H1 (cell line): ENCODE data around the gene SLC25A6. TPM values are rescaled to one million over a fixed set of nuclear protein-coding genes. Genes with fewer than 3 reads are reported as not detected.
"Not testable (repeated sequence)": the region's sequence is repeated elsewhere in the genome, so short reads cannot be mapped to it uniquely, and the experiment has no call there.

Source experiments
- CTCF ChIA-PET: fragments of 300-600 bp; sonication (Branson Sonifier 250); formaldehyde crosslinking; loops from one replicate; lab custom pipeline; 2021; ENCODE audit not compliant: partially characterized antibody; lab: Charles Lee
- POLR2A ChIA-PET: fragments of 300-600 bp; sonication (Branson Sonifier 250); formaldehyde crosslinking; loops from one replicate; lab custom pipeline; 2021; ENCODE audit warnings: inconsistent platforms; ENCODE audit not compliant: partially characterized antibody; lab: Charles Lee
- DNase-seq, 2 experiments: peaks; one replicate each; pipeline versions ENCODE4 v3.0.0 to v3.0.0-alpha.2; 2010 to 2022; ENCODE audit warnings: low spot score in 2 of 2, low read depth in 1 of 2, mixed read lengths in 1 of 2
- FAIRE-seq: peaks from 2 replicates; lab custom pipeline; 2011; peaks lifted over from hg19 to GRCh38; lab: Jason Lieb, UNC
- H2AFZ ChIP-seq: 2 replicates; pipeline ENCODE4 v1.8.1; 2012; ENCODE audit warnings: low read length, inconsistent platforms
- H2AK5ac ChIP-seq: 2 replicates; pipeline ENCODE4 v1.6.1; 2013; ENCODE audit warnings: low read depth, low read length
- H2BK120ac ChIP-seq: replicated peaks from 2 replicates; pipeline ENCODE3; 2013; ENCODE audit warnings: low read depth, low read length, inconsistent platforms
- H2BK12ac ChIP-seq: 2 replicates; pipeline ENCODE4 v1.6.1; 2013; ENCODE audit warnings: low read depth, low read length
- H2BK15ac ChIP-seq: 2 replicates; pipeline ENCODE4 v1.6.1; 2013; ENCODE audit warnings: low read length
- H2BK20ac ChIP-seq: 2 replicates; pipeline ENCODE4 v1.6.1; 2013; ENCODE audit warnings: low read length
- H2BK5ac ChIP-seq: 2 replicates; pipeline ENCODE4 v1.6.1; 2013; ENCODE audit warnings: low read depth, low read length
- H3K14ac ChIP-seq: 2 replicates; pipeline ENCODE4 v1.6.1; 2013; ENCODE audit warnings: inconsistent platforms; ENCODE audit not compliant: insufficient read length
- H3K18ac ChIP-seq: 2 replicates; pipeline ENCODE4 v1.6.1; 2013; ENCODE audit warnings: low read length; ENCODE audit errors: extremely low read depth
- H3K23ac ChIP-seq: 2 replicates; pipeline ENCODE4 v1.6.1; 2013; ENCODE audit warnings: inconsistent platforms; ENCODE audit not compliant: insufficient read length
- H3K23me2 ChIP-seq: 2 replicates; pipeline ENCODE4 v1.6.1; 2013; ENCODE audit warnings: low read depth, low read length
- H3K27ac ChIP-seq: 2 replicates; pipeline ENCODE4 v1.6.1; 2011; ENCODE audit warnings: low read depth, low read length, inconsistent platforms
- H3K27me3 ChIP-seq, 4 experiments: replicated peaks in 1 of 4; 1 replicate in 1 of 4; 2 replicates in 3 of 4; pipeline versions ENCODE4 v1.6.1 to v1.8.1; 2011 to 2013; ENCODE audit warnings: low read length in 3 of 4, mild to moderate bottlenecking in 3 of 4, inconsistent platforms in 2 of 4, mixed read lengths in 2 of 4, moderate library complexity in 1 of 4; ENCODE audit not compliant: control insufficient read depth in 3 of 4, insufficient read depth in 3 of 4; ENCODE audit errors: extremely low read depth in 1 of 4
- H3K36me3 ChIP-seq, 4 experiments: 2 replicates each; pipeline versions ENCODE4 v1.6.1 to v1.8.1; 2011 to 2013; ENCODE audit warnings: mild to moderate bottlenecking in 4 of 4, low read length in 3 of 4, moderate library complexity in 2 of 4, control low read depth in 1 of 4, inconsistent platforms in 1 of 4; ENCODE audit not compliant: insufficient read depth in 4 of 4, control insufficient read depth in 2 of 4
- H3K4ac ChIP-seq: replicated peaks from 2 replicates; pipeline ENCODE3; 2013; ENCODE audit warnings: low read length, low read depth, mixed read lengths, inconsistent platforms; ENCODE audit not compliant: insufficient read length
- H3K4me1 ChIP-seq, 4 experiments: replicated peaks in 1 of 4; 1 replicate in 1 of 4; 2 replicates in 3 of 4; pipeline versions ENCODE4 v1.6.1 to v1.8.1; 2011 to 2013; ENCODE audit warnings: low read length in 3 of 4, inconsistent platforms in 2 of 4, mixed read lengths in 1 of 4; ENCODE audit not compliant: insufficient read depth in 4 of 4, control insufficient read depth in 3 of 4
- H3K4me2 ChIP-seq, 2 experiments: 2 replicates each; pipeline versions ENCODE4 v1.6.1 to v1.8.1; 2011 to 2013; ENCODE audit warnings: low read depth in 2 of 2, low read length in 2 of 2, control low read depth in 1 of 2, inconsistent platforms in 1 of 2, mild to moderate bottlenecking in 1 of 2; ENCODE audit not compliant: insufficient read depth in 1 of 2
- H3K4me3 ChIP-seq, 4 experiments: fragments of 200-600, 300-600 bp in 1 of 4; sonication (generic), shearing (Covaris generic), sonication (Bioruptor Twin) in 1 of 4; 2 replicates each; pipeline versions ENCODE4 v1.5.1 to v1.8.1; 2011 to 2016; ENCODE audit warnings: low read length in 4 of 4, low read depth in 3 of 4, control low read depth in 2 of 4, inconsistent platforms in 2 of 4, mild to moderate bottlenecking in 2 of 4, mixed read lengths in 1 of 4, moderate library complexity in 1 of 4; ENCODE audit not compliant: insufficient read depth in 2 of 4; ENCODE audit errors: extremely low read depth in 1 of 4
- H3K56ac ChIP-seq: replicated peaks from 2 replicates; pipeline ENCODE3; 2013; ENCODE audit warnings: low read depth, mild to moderate bottlenecking, mixed read lengths, low read length, inconsistent platforms; ENCODE audit not compliant: insufficient read length
- H3K79me1 ChIP-seq: 2 replicates; pipeline ENCODE4 v1.6.1; 2013; ENCODE audit warnings: low read depth, low read length, control low read depth
- H3K79me2 ChIP-seq, 2 experiments: 2 replicates each; pipeline versions ENCODE4 v1.6.1 to v1.8.1; 2012 to 2013; ENCODE audit warnings: low read length in 2 of 2, mild to moderate bottlenecking in 2 of 2, inconsistent platforms in 1 of 2; ENCODE audit not compliant: insufficient read depth in 2 of 2, control insufficient read depth in 1 of 2
- H3K9ac ChIP-seq, 4 experiments: replicated peaks in 1 of 4; 1 replicate in 1 of 4; 2 replicates in 3 of 4; pipeline versions ENCODE4 v1.6.1 to v1.8.1; 2011 to 2013; ENCODE audit warnings: low read depth in 3 of 4, low read length in 3 of 4, control low read depth in 2 of 4, mild to moderate bottlenecking in 2 of 4, moderate library complexity in 2 of 4, inconsistent platforms in 1 of 4; ENCODE audit errors: extremely low read depth in 1 of 4
- H3K9me3 ChIP-seq, 2 experiments: 2 replicates each; pipeline versions ENCODE4 v1.6.1 to v1.8.1; 2012 to 2013; ENCODE audit warnings: mild to moderate bottlenecking in 2 of 2, moderate library complexity in 2 of 2, control low read depth in 1 of 2, inconsistent platforms in 1 of 2, low read depth in 1 of 2, low read length in 1 of 2, mixed read lengths in 1 of 2; ENCODE audit not compliant: insufficient read depth in 2 of 2
- H4K20me1 ChIP-seq, 2 experiments: replicated peaks in 1 of 2; 2 replicates each; pipeline versions ENCODE3 to v1.8.1; 2011 to 2013; ENCODE audit warnings: inconsistent platforms in 2 of 2, low read length in 2 of 2, mild to moderate bottlenecking in 1 of 2; ENCODE audit not compliant: insufficient read depth in 2 of 2, control insufficient read depth in 1 of 2
- H4K5ac ChIP-seq: 2 replicates; pipeline ENCODE4 v1.6.1; 2013; ENCODE audit warnings: low read length, low read depth, mixed read lengths, inconsistent platforms; ENCODE audit not compliant: insufficient read length
- H4K8ac ChIP-seq: 2 replicates; pipeline ENCODE4 v1.8.0; 2013; ENCODE audit warnings: mild to moderate bottlenecking, moderate library complexity, low read length, inconsistent platforms; ENCODE audit not compliant: insufficient read depth; ENCODE audit errors: extremely low read depth
- H4K91ac ChIP-seq: replicated peaks from 2 replicates; pipeline ENCODE3; 2013; ENCODE audit warnings: low read length, mixed read lengths, inconsistent platforms; ENCODE audit not compliant: insufficient read length
- GABPA ChIP-seq: IDR thresholded peaks from 2 replicates; pipeline ENCODE4 v1.6.1; 2011; ENCODE audit warnings: mild to moderate bottlenecking, low read length, moderate library complexity, borderline replicate concordance; ENCODE audit not compliant: insufficient read depth
- HDAC2 ChIP-seq, 2 experiments: fragments of 300-600 bp in 1 of 2; sonication (generic) in 1 of 2; IDR thresholded peaks; 2 replicates each; pipeline ENCODE4 v1.6.1; 2011 to 2012; ENCODE audit warnings: low read depth in 2 of 2, low read length in 2 of 2, mild to moderate bottlenecking in 2 of 2, moderate library complexity in 2 of 2, borderline replicate concordance in 1 of 2, inconsistent platforms in 1 of 2
- SP2 ChIP-seq: IDR thresholded peaks from 2 replicates; pipeline ENCODE4 v1.6.1; 2012; ENCODE audit warnings: mild to moderate bottlenecking, low read length, inconsistent platforms
- SUZ12 ChIP-seq: fragments of 200-600 bp; sonication (generic); IDR thresholded peaks from 2 replicates; pipeline ENCODE4 v1.6.1; 2012; ENCODE audit warnings: mild to moderate bottlenecking, inconsistent platforms, low read length, moderate library complexity, mixed read lengths
- TBP ChIP-seq: IDR thresholded peaks from 2 replicates; pipeline ENCODE4 v1.6.1; 2011; ENCODE audit warnings: low read depth, low read length, improper control_type of control experiment
- WGBS, 2 experiments: shearing (Covaris generic) in 1 of 2; methylation state at CpG; one replicate each; pipeline versions ENCODE4 v1.1.6 to v1.1.7; 2013 to 2015; ENCODE audit warnings: low lambda C conversion rate in 2 of 2, mixed read lengths in 2 of 2, inconsistent platforms in 1 of 2, low coverage in 1 of 2, missing lambda C conversion rate in 1 of 2; ENCODE audit not compliant: insufficient replicate concordance in 2 of 2, insufficient coverage in 1 of 2, insufficient read length in 1 of 2; ENCODE audit errors: extremely low coverage in 1 of 2, missing lambda C conversion rate in 1 of 2; 5-methylcytosine and 5-hydroxymethylcytosine counted together
- polyA plus RNA-seq, 7 experiments: library from polyadenylated mRNA; depleted of rRNA in 3 of 7; stranded (reverse) in 5 of 7; unstranded in 2 of 7; fragments of >200 nt in 5 of 7; fragments of 200-250 nt in 2 of 7; gene quantifications; 1 replicate in 5 of 7; 2 replicates in 1 of 7; 4 replicates in 1 of 7; pipeline versions ENCODE4 v1.2.1 to v1.2.3, GENCODE V29; 2011 to 2013; ENCODE audit warnings: missing spikeins in 2 of 7, mixed read lengths in 2 of 7
- total RNA-seq: library from RNA; stranded (reverse); fragmentation: NEBNext Ultra II Directional; extraction: Animal tissue kit (Norgen Biotek cat#: 25700); gene quantifications from 2 replicates; pipeline ENCODE4 v1.2.1, GENCODE V29; 2021

Gene SLC25A6
- total and polyA plus RNA-seq, 2 of the 8 experiments (the other 6 are each of a cell fraction or from before 2014, with no cell fraction given): 487 to 1,220 TPM

- TF ChIP-seq HDAC2 (IDR thresholded peaks at IDR 0.05; ENCODE audit: borderline replicate concordance in 1 of 2, low read depth in 2 of 2, low read length in 2 of 2) (no peak), SUZ12 (no peak), SP2 (no peak), GABPA (no peak), TBP (no peak)
Observed at GRCh38 chrX:1407035-1407434, 15.1 kb upstream of the SLC25A6 start (continued).

DNA sequence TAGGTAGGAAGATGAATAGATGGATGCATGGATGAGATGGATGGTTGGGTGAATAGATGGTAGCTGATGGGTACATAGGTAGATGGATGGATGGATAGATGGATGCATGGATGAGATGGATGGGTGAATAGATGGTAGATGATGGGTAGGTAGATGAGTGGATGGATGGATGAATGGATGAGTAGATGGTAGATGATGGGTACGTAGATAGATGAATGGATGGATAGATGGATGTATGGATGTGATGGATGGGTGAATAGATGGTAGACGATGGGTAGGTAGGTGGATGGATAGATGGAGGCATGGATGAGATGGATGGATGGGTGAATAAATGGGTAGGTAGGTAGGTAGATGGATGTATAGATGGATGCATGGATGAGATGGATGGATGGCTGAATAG lies 13.9 kb upstream of the SLC25A6 start:
- 88 to 100% methylated on average over 2 of the region's 2 CpGs for WGBS, 2 experiments
- CTCF ChIA-PET, POLR2A ChIA-PET: not testable (repeated sequence)

More for the DNA sequence above, 13.9 kb upstream of the SLC25A6 start:
- not testable (repeated sequence) for H3K4me3 ChIP-seq, H3K79me1 ChIP-seq, H2AK5ac ChIP-seq, H3K4me2 ChIP-seq, H3K14ac ChIP-seq, H2BK12ac ChIP-seq, H3K79me2 ChIP-seq, H4K8ac ChIP-seq, FAIRE-seq, H4K5ac ChIP-seq, H3K27ac ChIP-seq, H2BK5ac ChIP-seq, H3K56ac ChIP-seq, H2BK120ac ChIP-seq, H3K23ac ChIP-seq, H3K9ac ChIP-seq, H3K27me3 ChIP-seq, H3K9me3 ChIP-seq, H3K18ac ChIP-seq, H4K91ac ChIP-seq, DNase-seq, H2BK20ac ChIP-seq, H3K4me1 ChIP-seq, H2AFZ ChIP-seq, H2BK15ac ChIP-seq, H3K4ac ChIP-seq
- Histone ChIP-seq H3K23me2 (peaks cover 41% of the 10 kb centered on the region; the same call in 1 of the 2 replicates), H3K36me3 (peaks cover 14 to 64% (median 50%) of the 10 kb centered on the region in 4 experiments), H4K20me1 (peaks cover 4 to 21% of the 10 kb centered on the region in 2 experiments)
